Measurements from ENCODE around the gene WNT11. TPM values are rescaled to one million over a fixed set of nuclear protein-coding genes. Genes with fewer than 3 reads are reported as not detected.

The WNT11 gene
- total and polyA plus RNA-seq, 2 of the 13 experiments (the other 11 are each of a cell fraction or from before 2014, with no cell fraction given) = 0.34 to 0.66 TPM

DNA sequence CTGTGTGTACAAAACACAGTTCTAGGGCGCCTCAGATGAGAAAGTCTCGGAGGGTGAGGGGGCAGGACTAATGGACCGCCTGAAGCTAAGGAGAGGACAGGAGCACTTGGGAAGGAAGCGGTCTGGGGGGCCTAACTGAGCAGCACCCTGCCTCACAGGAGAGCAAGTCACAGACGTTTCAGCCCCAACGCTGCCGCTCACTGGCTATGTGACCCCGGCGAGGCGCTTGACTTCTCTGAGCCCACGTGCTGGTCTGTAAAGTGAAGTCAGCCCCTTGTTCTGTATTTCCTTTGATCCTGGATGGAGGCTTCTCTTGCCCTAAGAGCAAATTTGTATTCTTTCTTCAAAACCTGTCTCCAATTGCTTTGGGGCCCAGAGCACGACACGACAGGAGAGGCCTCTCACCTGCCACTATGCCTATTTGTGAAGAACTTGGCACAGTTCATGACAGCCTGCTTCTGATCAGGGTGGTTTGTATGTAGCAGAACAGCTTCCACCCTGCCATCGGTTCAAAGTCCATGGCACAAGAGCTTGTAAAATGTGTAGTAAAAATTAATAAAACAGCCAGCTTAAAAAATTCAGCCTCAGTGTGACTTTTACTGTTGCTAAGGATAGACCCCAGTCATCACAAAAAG, 59.1 kb downstream of the WNT11 start (continued):
- TF ChIP-seq, protein P1, sequence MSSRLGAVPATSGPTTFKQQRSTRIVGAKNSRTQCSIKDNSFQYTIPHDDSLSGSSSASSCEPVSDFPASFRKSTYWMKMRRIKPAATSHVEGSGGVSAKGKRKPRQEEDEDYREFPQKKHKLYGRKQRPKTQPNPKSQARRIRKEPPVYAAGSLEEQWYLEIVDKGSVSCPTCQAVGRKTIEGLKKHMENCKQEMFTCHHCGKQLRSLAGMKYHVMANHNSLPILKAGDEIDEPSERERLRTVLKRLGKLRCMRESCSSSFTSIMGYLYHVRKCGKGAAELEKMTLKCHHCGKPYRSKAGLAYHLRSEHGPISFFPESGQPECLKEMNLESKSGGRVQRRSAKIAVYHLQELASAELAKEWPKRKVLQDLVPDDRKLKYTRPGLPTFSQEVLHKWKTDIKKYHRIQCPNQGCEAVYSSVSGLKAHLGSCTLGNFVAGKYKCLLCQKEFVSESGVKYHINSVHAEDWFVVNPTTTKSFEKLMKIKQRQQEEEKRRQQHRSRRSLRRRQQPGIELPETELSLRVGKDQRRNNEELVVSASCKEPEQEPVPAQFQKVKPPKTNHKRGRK (CRISPR knock-in tag; IDR thresholded peaks at IDR 0.05) = no peak
- TF ChIP-seq ATAD3A (CRISPR knock-in tag; IDR thresholded peaks at IDR 0.05) (no peak), ZFP62 (CRISPR knock-in tag; IDR thresholded peaks at IDR 0.05) (no peak), RARG (CRISPR knock-in tag; IDR thresholded peaks at IDR 0.05; ENCODE audit: low read depth) (no peak), HOXA9 (CRISPR knock-in tag; IDR thresholded peaks at IDR 0.05; ENCODE audit: borderline replicate concordance) (no peak), ZNF607 (CRISPR knock-in tag; IDR thresholded peaks at IDR 0.05; ENCODE audit: borderline replicate concordance) (no peak)

DNA sequence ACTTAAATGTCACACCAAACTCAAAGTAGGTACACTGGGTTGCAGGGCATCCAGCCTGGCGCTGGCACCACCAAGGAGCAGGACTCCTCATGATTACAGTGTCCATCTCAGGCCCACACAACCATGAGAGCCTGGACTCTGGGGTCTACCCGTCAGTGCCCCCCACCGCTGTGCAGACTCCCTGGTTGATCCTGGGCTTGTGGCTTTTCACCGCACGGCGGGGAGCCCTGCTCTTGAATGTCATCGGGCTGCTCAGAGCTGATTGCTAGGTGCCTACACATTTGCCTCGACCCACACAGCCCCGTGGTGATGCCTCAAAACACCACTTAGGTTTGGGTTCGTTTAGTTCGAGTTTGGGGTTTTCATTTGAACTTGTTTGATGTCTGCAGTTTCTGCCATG, 63.0 kb downstream of the WNT11 start:
- no TSS peak for BruUV-seq (replicated peaks)
- 86% methylated on average over 4 of the region's 11 CpGs for WGBS (ENCODE audit: low lambda C conversion rate)
- no peak overlapping the region for H3K27ac ChIP-seq (ENCODE audit: extremely low read length, insufficient read depth, low read length)
- DNase-seq (ENCODE audit: low spot score) (no peak), ATAC-seq (no peak), FAIRE-seq (no peak)
- in situ Hi-C loops (cut with HindIII; ENCODE audit: extremely low pct_ligation_motif_present, low pct_unique_long_range_greater_than_20kb) = loop anchor here (10.0 kb wide), 1 partner anchor 62 kb away; the partner anchor contains the start of gene WNT11
- no peak overlapping the region for H3K4me3 ChIP-seq (replicated peaks in 1 of 3; ENCODE audit: insufficient read depth in 1 of 3, low read depth in 2 of 3, low read length in 3 of 3)
- peaks cover 3 to 27% of the 10 kb centered on the region in 2 experiments; a peak in 4 of 5 replicates for H3K36me3 ChIP-seq (replicated peaks in 1 of 2; ENCODE audit: control insufficient read depth in 1 of 2, insufficient read depth in 2 of 2, low read length in 2 of 2)
- H3K9me3 ChIP-seq (ENCODE audit: low read length) = no peaks in the 10 kb centered on the region
- no peak for TF ChIP-seq DPF2 (CRISPR knock-in tag; IDR thresholded peaks at IDR 0.05; ENCODE audit: borderline replicate concordance, low read depth)
- TF ChIP-seq ZBTB1 (CRISPR knock-in tag; IDR thresholded peaks at IDR 0.05; ENCODE audit: borderline replicate concordance) = no peak
- TF ChIP-seq ZNF644 (CRISPR knock-in tag; IDR thresholded peaks at IDR 0.05; ENCODE audit: low read depth) = no peak
- no peak for TF ChIP-seq NFATC3 (CRISPR knock-in tag; IDR thresholded peaks at IDR 0.05)
- no peak for TF ChIP-seq HOXA9 (CRISPR knock-in tag; IDR thresholded peaks at IDR 0.05; ENCODE audit: borderline replicate concordance)
- TF ChIP-seq RNF2 (conservative IDR thresholded peaks at IDR 0.05; ENCODE audit: low read depth) = no peak
- no peak for TF ChIP-seq GATAD1 (CRISPR knock-in tag; IDR thresholded peaks at IDR 0.05)
- H3K4me1 ChIP-seq (ENCODE audit: insufficient read depth, low read length) = peaks cover 16% of the 10 kb centered on the region
- no peak overlapping the region for H3K4me2 ChIP-seq (ENCODE audit: low read depth, low read length)
- no peaks in the 10 kb centered on the region for H3K27me3 ChIP-seq (ENCODE audit: control insufficient read depth in 1 of 2, insufficient read depth in 2 of 2, low read length in 2 of 2)
- H3K9ac ChIP-seq (ENCODE audit: insufficient read depth, low read depth, low read length) = no peak overlapping the region
- no peaks in the 10 kb centered on the region for H3K79me2 ChIP-seq (ENCODE audit: insufficient read depth, low read length)
- ChIA-PET CTCF (ENCODE audit: low intra/inter-chr PET ratio, low total read pairs) (no interaction called here), POLR2A (no interaction called here)
- intact Hi-C loops (cut with micrococcal nuclease; ENCODE audit: unreplicated experiment) = no loop called here
- H2AFZ ChIP-seq (ENCODE audit: low read length) = no peak overlapping the region
- no peaks in the 10 kb centered on the region for H4K20me1 ChIP-seq (ENCODE audit: insufficient read depth, low read length)
